CD4-positive, alpha-beta T cell (primary cell): ENCODE results near the gene ZNF536. TPM values are rescaled to one million over a fixed set of nuclear protein-coding genes. Genes with fewer than 3 reads are reported as not detected.

Experiments used
- ATAC-seq: fragments of 200-7000 bp; cut with Tn5 transposase; one replicate; pipeline ENCODE4 v1.10.0; 2022; ENCODE audit warnings: mild to moderate bottlenecking; ENCODE audit not compliant: poor library complexity
- CTCF ChIA-PET: fragments of 350-600 bp; sonication (Branson Sonifier 250); formaldehyde crosslinking; loops from one replicate; lab custom pipeline; 2021; ENCODE audit warnings: antibody characterized with exemption, inconsistent platforms; lab: Charles Lee
- POLR2A ChIA-PET: fragments of 350-600 bp; sonication (Branson Sonifier 250); formaldehyde crosslinking; loops from one replicate; lab custom pipeline; 2021; ENCODE audit warnings: antibody characterized with exemption, inconsistent platforms; lab: Charles Lee
- DNase-seq, 14 experiments: peaks; one replicate each; pipeline ENCODE4 v3.0.0-alpha.2; 2013 to 2020; ENCODE audit warnings: mixed read lengths in 2 of 14
- H3K27ac ChIP-seq, 2 donors: one replicate each; pipeline versions ENCODE4 v1.5.1 to v1.7.0; 2013; ENCODE audit warnings: low read length in 2 of 2, low read depth in 1 of 2, mild to moderate bottlenecking in 1 of 2
- H3K27me3 ChIP-seq, 2 experiments: 1 replicate in 1 of 2; 2 replicates in 1 of 2; pipeline versions ENCODE4 v1.6.1 to v1.7.0; 2013; ENCODE audit warnings: low read length in 2 of 2, control low read depth in 1 of 2, mild to moderate bottlenecking in 1 of 2, moderate library complexity in 1 of 2; ENCODE audit not compliant: insufficient read depth in 2 of 2, control insufficient read depth in 1 of 2
- H3K36me3 ChIP-seq: one replicate; pipeline ENCODE4 v1.6.1; 2013; ENCODE audit warnings: low read length, control low read depth; ENCODE audit not compliant: insufficient read depth
- H3K4me1 ChIP-seq: one replicate; pipeline ENCODE4 v1.6.1; 2013; ENCODE audit warnings: low read length, control low read depth; ENCODE audit not compliant: insufficient read depth
- H3K4me3 ChIP-seq: one replicate; pipeline ENCODE4 v1.5.1; 2013; ENCODE audit warnings: mild to moderate bottlenecking, low read length, moderate library complexity
- H3K9me3 ChIP-seq, 2 experiments: 1 replicate in 1 of 2; 2 replicates in 1 of 2; pipeline versions ENCODE4 v1.6.1 to v1.7.0; 2013; ENCODE audit warnings: low read length in 2 of 2, mild to moderate bottlenecking in 2 of 2, control low read depth in 1 of 2, moderate library complexity in 1 of 2; ENCODE audit not compliant: control insufficient read depth in 1 of 2, insufficient read depth in 1 of 2
- H3K27ac Mint-ChIP-seq: one replicate; pipeline ENCODE4 v1.8.0; 2020; ENCODE audit warnings: mixed read lengths
- H3K27me3 Mint-ChIP-seq: one replicate; pipeline ENCODE4 v1.8.0; 2021; ENCODE audit warnings: mixed read lengths
- H3K36me3 Mint-ChIP-seq: one replicate; pipeline ENCODE4 v1.8.0; 2021; ENCODE audit warnings: low read depth, mixed read lengths
- H3K4me1 Mint-ChIP-seq: one replicate; pipeline ENCODE4 v1.8.0; 2021; ENCODE audit warnings: low read depth, mixed read lengths
- H3K4me3 Mint-ChIP-seq: one replicate; pipeline ENCODE4 v1.8.0; 2020; ENCODE audit warnings: mild to moderate bottlenecking, mixed read lengths
- H3K9me3 Mint-ChIP-seq: one replicate; pipeline ENCODE4 v1.8.0; 2020; ENCODE audit warnings: mixed read lengths
- intact Hi-C, 2 experiments: fragments of 100-400 bp; cut with DNase I in 1 of 2; cut with micrococcal nuclease in 1 of 2; formaldehyde crosslinking; loops; one replicate each; pipeline versions ENCODE4 v1.15.1 to v1.9.0; 2023 to 2025; cut with DNase I, micrococcal nuclease
- total RNA-seq, 174 experiments: library from RNA in 2 of 174; stranded (reverse) in 2 of 174; gene quantifications; one replicate each; pipeline ENCODE4 v1.2.3 and lab custom pipeline; 2021 to 2026
- TF ChIP-seq, protein P1 (sequence below): fragments of 200-600 bp; IDR thresholded peaks from one replicate; pipeline ENCODE4 v1.8.0; 2022; ENCODE audit warnings: antibody characterized with exemption, mild to moderate bottlenecking

The ZNF536 gene
- total RNA-seq, 2 experiments from 2014 or later: not detected

DNA sequence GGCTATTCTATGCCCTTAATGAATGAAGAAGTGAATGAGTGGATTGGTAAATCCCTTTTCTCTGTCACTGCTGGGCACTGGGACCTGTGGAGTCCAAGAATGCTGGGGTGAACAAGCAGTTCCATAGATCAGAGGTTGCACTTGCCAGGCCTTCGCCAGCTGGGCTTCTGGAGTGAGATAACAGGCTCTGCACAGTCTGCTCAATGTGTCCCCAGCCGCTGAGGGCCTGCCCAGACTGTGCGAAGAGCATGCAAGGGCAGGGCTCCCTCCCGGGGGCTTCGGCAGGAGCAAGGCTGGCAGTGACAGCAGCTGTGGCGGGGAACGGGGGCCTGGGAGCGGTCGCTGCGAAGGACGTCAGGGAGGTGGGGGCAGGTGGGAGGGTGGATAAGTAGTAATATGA is 51.3 kb downstream of the ZNF536 start:
- Histone ChIP-seq H3K36me3 (no peaks in the 10 kb centered on the region), H3K4me1 (no peaks in the 10 kb centered on the region), H3K27ac (no peak overlapping the region), H3K9me3 (no peaks in the 10 kb centered on the region), H3K4me3 (no peak overlapping the region), H3K27me3 (no peaks in the 10 kb centered on the region)
- H3K4me3 Mint-ChIP-seq: no peak overlapping the region
- H3K4me1 Mint-ChIP-seq: no peaks in the 10 kb centered on the region
- ATAC-seq (no peak), DNase-seq (no peak)
- intact Hi-C loops: no loop called here
- ChIA-PET CTCF (no interaction called here), POLR2A (no interaction called here)
- no peak overlapping the region for H3K27ac Mint-ChIP-seq
- no peaks in the 10 kb centered on the region for H3K36me3 Mint-ChIP-seq
- peaks cover 18% of the 10 kb centered on the region for H3K27me3 Mint-ChIP-seq
- TF ChIP-seq, protein P1, sequence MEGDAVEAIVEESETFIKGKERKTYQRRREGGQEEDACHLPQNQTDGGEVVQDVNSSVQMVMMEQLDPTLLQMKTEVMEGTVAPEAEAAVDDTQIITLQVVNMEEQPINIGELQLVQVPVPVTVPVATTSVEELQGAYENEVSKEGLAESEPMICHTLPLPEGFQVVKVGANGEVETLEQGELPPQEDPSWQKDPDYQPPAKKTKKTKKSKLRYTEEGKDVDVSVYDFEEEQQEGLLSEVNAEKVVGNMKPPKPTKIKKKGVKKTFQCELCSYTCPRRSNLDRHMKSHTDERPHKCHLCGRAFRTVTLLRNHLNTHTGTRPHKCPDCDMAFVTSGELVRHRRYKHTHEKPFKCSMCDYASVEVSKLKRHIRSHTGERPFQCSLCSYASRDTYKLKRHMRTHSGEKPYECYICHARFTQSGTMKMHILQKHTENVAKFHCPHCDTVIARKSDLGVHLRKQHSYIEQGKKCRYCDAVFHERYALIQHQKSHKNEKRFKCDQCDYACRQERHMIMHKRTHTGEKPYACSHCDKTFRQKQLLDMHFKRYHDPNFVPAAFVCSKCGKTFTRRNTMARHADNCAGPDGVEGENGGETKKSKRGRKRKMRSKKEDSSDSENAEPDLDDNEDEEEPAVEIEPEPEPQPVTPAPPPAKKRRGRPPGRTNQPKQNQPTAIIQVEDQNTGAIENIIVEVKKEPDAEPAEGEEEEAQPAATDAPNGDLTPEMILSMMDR: no peak
- H3K9me3 Mint-ChIP-seq: no peaks in the 10 kb centered on the region

GRCh38 chr19:30425885-30426838 is 54.0 kb downstream of the ZNF536 start:
- Histone ChIP-seq H3K27me3 (no peaks in the 10 kb centered on the region), H3K9me3 (peaks cover 0 to 4% of the 10 kb centered on the region in 2 experiments), H3K4me1 (no peaks in the 10 kb centered on the region), H3K27ac (no peak overlapping the region), H3K36me3 (no peaks in the 10 kb centered on the region), H3K4me3 (no peak overlapping the region)
- H3K27ac Mint-ChIP-seq: no peak overlapping the region
- DNase-seq (no peak), ATAC-seq (no peak)
- ChIA-PET POLR2A (no interaction called here), CTCF (no interaction called here)
- H3K9me3 Mint-ChIP-seq: peaks cover 3% of the 10 kb centered on the region
- intact Hi-C loops: no loop called here
- H3K36me3 Mint-ChIP-seq: no peaks in the 10 kb centered on the region
- no peaks in the 10 kb centered on the region for H3K4me1 Mint-ChIP-seq
- H3K27me3 Mint-ChIP-seq: peaks cover 11% of the 10 kb centered on the region
- TF ChIP-seq, protein P1: no peak
- H3K4me3 Mint-ChIP-seq: no peak overlapping the region

DNA sequence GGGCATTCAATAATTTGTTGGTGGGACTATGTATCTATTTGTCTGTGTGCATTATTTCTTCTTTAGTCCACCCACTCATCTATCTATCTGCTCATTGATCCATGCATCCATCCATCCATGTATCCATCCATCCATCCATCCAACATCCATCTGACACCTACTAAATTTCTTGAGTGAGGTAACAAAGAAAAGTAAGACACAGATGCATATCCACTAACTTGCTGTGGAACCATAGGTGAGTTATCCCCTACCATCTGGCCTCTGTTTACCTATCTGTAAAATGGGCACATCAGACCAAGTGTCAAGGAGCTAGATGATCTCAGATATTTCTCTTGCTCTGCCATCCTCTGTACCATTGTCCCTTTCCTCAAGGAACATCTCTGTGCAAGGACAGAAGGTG is 54.7 kb downstream of the ZNF536 start:
- Histone ChIP-seq H3K4me1 (no peaks in the 10 kb centered on the region), H3K9me3 (peaks cover 0 to 11% of the 10 kb centered on the region in 2 experiments), H3K27ac (no peak overlapping the region), H3K27me3 (no peaks in the 10 kb centered on the region), H3K4me3 (no peak overlapping the region), H3K36me3 (no peaks in the 10 kb centered on the region)
- intact Hi-C loops: no loop called here
- CTCF ChIA-PET: no interaction called here
- TF ChIP-seq, protein P1: no peak
- H3K4me1 Mint-ChIP-seq: no peaks in the 10 kb centered on the region
- POLR2A ChIA-PET: no interaction called here
- H3K27ac Mint-ChIP-seq: no peak overlapping the region
- no peaks in the 10 kb centered on the region for H3K36me3 Mint-ChIP-seq
- ATAC-seq: no peak
- H3K27me3 Mint-ChIP-seq: peaks cover 11% of the 10 kb centered on the region
- no peak for DNase-seq
- H3K9me3 Mint-ChIP-seq: peaks cover 3% of the 10 kb centered on the region
- no peak overlapping the region for H3K4me3 Mint-ChIP-seq
